GM19351 (cell line): ENCODE measurements around the gene ZNF728.
"Not testable (repeated sequence)": the region's sequence is repeated elsewhere in the genome, so short reads cannot be mapped to it uniquely, and the experiment has no call there.

Experiments used
- ATAC-seq: cut with Tn5 transposase; IDR thresholded peaks from one replicate; pipeline ENCODE4 v1.9.1; 2021; ENCODE audit warnings: mild to moderate bottlenecking, moderate library complexity; ENCODE audit not compliant: unreplicated experiment

The ZNF728 gene

DNA sequence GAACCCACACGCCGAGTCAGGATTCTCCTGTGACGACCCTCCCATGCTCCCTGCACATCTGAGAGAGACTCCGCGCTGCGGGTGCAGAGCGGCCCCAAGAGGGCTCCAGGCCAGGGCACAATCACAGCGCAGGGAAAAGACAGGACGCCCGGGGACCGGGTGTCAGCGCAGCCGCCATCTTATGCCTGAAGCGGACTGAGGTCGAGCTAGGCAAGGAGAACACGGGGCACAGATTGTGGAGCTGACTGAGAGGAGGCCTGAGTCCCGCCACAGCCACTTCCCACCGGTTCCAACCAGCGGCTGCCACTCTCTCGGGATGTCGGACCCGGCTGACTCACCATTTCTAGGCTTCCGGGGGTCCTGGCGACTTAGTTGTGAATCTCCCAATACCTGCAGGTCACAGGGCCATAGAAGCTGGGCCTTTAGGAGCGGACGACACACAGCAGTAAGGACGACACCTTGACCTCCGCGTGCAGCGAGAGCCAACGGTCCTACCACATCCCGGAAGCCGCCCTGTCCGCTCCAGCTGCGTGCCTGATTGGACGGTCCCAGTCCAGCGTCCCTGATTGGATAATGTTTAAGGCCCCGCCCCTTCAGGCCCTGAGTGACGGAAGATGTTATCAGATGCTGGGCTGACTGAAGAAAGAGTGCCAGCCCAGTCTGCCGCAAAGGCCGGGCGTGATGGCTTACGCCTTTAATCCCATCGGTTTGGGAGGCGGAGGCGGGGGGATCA, at the start of gene ZNF728:
Gene ZNF728, minus strand, starts transcription at position 487 of the 733 bp plus-strand sequence. Its CDS starts 146 bp downstream, at position 341.
- ATAC-seq = no peak

DNA sequence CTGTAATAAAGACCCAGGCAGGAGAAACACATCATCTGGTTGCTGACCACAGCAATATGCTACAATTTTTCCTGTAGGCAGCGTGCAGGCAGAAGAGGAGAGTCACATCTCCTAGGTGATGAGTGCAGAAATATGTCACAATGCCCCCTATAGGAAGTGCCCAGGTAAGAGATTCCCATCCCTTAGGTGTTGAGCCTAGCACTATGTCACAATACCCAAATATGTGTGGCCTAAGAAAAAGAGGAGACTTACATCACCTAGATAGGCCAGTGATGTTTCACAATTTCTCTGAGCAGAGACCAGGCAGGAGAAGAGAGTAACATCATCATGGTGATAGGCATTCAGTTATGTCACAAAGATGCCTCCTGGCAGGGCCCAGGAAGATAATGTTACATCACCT, 49.4 kb upstream of the ZNF728 start:
- no peak for ATAC-seq

DNA sequence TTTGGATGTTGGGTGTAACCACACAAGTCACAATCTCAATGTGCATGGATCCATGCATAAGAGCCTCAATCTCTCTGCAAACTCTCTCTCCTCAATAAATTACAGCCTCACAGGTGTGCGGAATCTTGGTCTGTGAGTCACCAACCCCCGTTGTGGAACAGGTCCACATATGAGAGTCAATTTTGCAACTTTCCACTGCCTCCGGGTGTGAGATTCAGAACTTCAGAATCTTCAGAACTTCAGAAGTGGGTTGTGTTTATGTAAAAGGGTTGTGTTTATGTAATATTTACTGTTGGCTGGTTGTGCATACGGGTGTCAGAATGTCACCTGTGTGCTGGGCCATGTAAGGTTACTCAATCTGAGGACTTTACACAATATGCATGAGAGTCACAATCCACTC, 46.3 kb upstream of the ZNF728 start:
- ATAC-seq = no peak

DNA sequence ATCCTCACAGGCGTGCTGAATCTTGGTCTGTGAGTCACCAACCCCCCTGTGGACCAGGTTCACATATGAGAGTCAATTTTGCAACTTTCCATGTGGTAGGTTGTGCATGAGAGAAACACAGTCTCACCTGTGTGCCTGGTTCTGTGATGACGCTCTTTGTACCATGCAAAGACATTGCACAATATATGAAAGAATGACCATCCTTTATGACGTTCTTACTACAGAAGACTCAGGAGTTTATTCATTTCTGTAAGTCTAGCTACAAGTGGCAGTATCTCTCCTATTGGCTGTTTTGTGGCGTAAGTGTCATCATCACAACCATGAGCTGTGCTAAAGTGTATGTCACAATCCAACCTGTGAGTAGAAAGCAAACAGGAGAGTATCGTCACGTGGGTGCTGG, 43.8 kb upstream of the ZNF728 start:
- ATAC-seq = no peak

- ATAC-seq = no peak
These were observed 30.7 kb upstream of the ZNF728 start for GRCh38 chr19:23033721-23034120.

DNA sequence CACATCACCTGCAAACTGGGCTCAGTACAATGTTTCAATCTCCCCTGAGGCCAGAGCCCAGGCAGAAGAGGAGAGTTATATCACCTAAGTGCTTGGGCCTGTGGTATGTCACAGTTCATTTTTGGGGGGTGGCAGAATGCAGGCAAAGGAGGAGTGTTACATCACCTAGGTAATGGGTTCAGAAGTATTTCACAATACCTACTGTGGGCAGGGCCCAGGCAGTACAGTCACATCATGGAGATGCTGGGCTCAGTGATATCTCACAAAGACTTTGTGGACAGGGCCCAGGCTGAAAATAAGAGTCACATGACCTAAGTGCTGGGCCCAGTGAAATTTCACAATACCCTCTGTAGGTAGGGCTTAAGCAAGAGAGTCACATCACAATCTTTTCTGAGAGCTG, 12.7 kb upstream of the ZNF728 start:
- ATAC-seq = no peak

GRCh38 chr19:22994957-22995356, 8.0 kb downstream of the ZNF728 start:
- not testable (repeated sequence) for ATAC-seq

DNA sequence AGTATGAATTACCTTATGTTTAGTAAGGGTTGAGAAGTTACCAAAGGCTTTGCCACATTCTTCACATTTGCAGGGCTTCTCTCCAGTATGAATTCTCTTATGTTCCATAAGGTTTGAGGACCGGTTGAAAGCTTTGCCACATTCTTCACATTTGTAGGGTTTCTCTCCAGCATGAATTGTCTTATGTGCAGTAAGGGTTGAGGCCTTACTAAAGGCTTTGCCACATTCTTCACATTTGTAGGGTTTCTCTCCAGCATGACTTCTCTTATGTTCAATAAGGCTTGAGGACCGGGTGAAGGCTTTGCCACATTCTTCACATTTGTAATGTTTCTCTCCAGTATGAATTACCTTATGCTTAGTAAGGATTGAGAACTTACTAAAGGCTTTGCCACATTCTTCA, 26.7 kb downstream of the ZNF728 start:
- no peak for ATAC-seq

DNA sequence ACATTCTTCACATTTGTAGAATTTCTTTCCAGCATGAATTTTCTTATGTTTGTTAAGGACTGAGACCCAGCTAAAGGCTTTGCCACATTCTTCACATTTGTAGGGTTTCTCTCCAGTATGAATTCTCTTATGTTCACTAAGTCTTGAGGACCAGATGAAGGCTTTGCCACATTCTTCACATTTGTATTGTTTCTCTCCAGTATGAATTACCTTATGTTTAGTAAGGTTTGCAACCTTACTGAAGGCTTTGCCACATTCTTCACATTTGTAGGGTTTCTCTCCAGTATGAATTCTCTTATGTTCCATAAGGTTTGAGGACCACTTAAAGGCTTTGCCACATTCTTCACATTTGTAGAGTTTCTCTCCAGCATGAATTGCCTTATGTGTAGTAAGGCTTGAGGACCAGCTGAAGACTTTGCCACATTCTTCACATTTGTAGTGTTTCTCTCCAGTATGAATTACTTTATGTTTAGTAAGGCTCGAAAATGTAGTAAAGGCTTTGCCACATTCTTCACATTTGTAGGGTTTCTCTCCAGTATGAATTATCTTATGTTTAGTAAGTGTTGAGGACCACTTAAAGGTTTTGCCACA, 27.3 kb downstream of the ZNF728 start:
- not testable (repeated sequence) for ATAC-seq

DNA sequence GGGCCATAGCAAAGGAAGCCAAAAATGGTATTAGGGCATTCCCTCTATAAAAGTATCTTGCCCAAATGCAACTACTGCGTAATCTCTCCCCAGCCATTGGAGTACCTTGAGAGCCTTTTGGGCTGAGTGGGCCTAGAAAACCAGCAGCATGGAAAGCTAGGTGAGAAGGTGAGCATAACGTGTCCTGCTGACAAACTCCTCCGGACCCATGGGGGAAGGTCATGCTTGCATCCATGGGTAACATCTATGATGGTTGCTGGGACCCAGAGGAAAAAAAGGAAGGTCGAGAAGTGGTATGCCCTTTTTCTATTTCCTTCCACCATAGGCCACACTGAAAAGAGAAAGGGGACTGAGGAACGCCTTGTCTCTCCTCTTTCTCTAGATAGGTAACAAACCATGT, 57.4 kb downstream of the ZNF728 start:
- ATAC-seq = no peak

- no peak for ATAC-seq
These were observed 67.8 kb downstream of the ZNF728 start for GRCh38 chr19:22935151-22935550.

GRCh38 chr19:22927576-22927975, 75.4 kb downstream of the ZNF728 start:
- not testable (repeated sequence) for ATAC-seq

DNA sequence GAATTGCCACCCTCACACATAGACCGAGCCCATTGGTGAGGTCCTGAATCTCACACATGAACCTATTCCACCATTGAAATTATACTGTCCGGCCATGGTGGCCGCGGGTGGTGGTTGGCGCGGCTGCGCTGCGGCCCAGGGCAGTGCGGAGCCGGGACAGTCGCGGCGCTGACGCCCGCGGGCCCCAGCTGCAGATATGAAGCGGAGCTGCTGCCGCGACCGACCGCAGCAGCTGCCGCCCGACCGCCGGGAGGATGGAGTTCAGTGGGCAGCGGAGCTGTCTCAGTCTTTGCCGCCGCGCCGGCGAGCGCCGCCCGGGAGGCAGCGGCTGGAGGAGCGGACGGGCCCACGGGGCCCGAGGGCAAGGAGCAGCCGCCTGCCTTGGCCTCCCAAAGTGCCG, 77.8 kb downstream of the ZNF728 start:
- ATAC-seq = not testable (repeated sequence)
